Activated CD8-positive, alpha-beta memory T cell treated with anti-CD3 and anti-CD28 coated beads for 36 hours (primary cell): ENCODE measurements around the gene TMEM183A. TPM values are rescaled to one million over a fixed set of nuclear protein-coding genes. Genes with fewer than 3 reads are reported as not detected.

Source experiments
- total RNA-seq, 2 experiments: library from RNA; stranded (reverse); gene quantifications; one replicate each; pipeline ENCODE4 v1.2.3, GENCODE V29; 2021

The TMEM183A gene
- total RNA-seq, 2 experiments from 2014 or later: 74.9 to 83.3 TPM

Other genes starting within 250 kb of the TMEM183A start
- 10 to 100 TPM; 20.3 to 26.8 TPM for gene KDM5B, start 199.0 kb upstream of the TMEM183A start, total RNA-seq
- gene PCAT6, start 196.4 kb upstream of the TMEM183A start, total RNA-seq: under 1 TPM; 0.59 to 0.73 TPM
- 10 to 100 TPM; 11.4 to 11.7 TPM for gene RABIF, start 118.2 kb upstream of the TMEM183A start, total RNA-seq
- 10 to 100 TPM; 37.4 to 39.3 TPM for gene KLHL12, start 80.1 kb upstream of the TMEM183A start, total RNA-seq
- gene ADIPOR1, start 49.1 kb upstream of the TMEM183A start, total RNA-seq: 10 to 100 TPM; 92.0 to 94.4 TPM
- 10 to 100 TPM; 20.4 to 21.3 TPM for gene CYB5R1, start 40.1 kb upstream of the TMEM183A start, total RNA-seq
- 10 to 100 TPM; 14.7 TPM for gene PPFIA4, start 19.1 kb downstream of the TMEM183A start, total RNA-seq
- gene MYOG, start 78.6 kb downstream of the TMEM183A start, total RNA-seq: not detected
- not detected for gene ADORA1, start 120.4 kb downstream of the TMEM183A start, total RNA-seq
- gene MYBPH, start 168.5 kb downstream of the TMEM183A start, total RNA-seq: not detected
- gene CHI3L1, start 179.3 kb downstream of the TMEM183A start, total RNA-seq: not detected
- under 1 TPM in 1 of 2 experiments, not detected in 1; 0.06 TPM for gene CHIT1, start 222.3 kb downstream of the TMEM183A start, total RNA-seq